HCT116 (cell line): ENCODE measurements around the gene SHCBP1L. TPM values are rescaled to one million over a fixed set of nuclear protein-coding genes. Genes with fewer than 3 reads are reported as not detected.

ENCODE experiments used
- ATAC-seq: fragments of 200-7000 bp; cut with Tn5 transposase; 2 replicates; pipeline ENCODE4 v1.9.1; 2020; ENCODE audit warnings: mild to moderate bottlenecking, moderate library complexity
- BruUV-seq: library from RNA; stranded (reverse); fragments of 400-500 nt; replicated peaks from 2 replicates; lab custom pipeline; 2021; lab: Mats Ljungman, UMichigan
- CTCF ChIA-PET: fragments of 300-600 bp; sonication (Branson Sonifier 250); formaldehyde crosslinking; loops from one replicate; lab custom pipeline; 2021; ENCODE audit warnings: antibody characterized with exemption; lab: Charles Lee
- POLR2A ChIA-PET: fragments of 300-600, 350-600 bp; sonication (Branson Sonifier 250); formaldehyde crosslinking; loops from one replicate; lab custom pipeline; 2021; ENCODE audit warnings: antibody characterized with exemption; lab: Charles Lee
- RAD21 ChIA-PET, 2 experiments: fragments of 300-600 bp; sonication (Branson Sonifier 250); formaldehyde crosslinking; loops; one replicate each; lab custom pipeline; 2023; ENCODE audit warnings: low total read pairs in 2 of 2; ENCODE audit not compliant: uncharacterized antibody in 2 of 2, unreplicated experiment in 2 of 2, low non-redundant PET in 1 of 2; lab: Charles Lee
- DNase-seq: peaks from one replicate; pipeline ENCODE4 v3.0.0-alpha.2; 2010; ENCODE audit warnings: low read depth, low spot score
- H2AFZ ChIP-seq: fragments of 200-600 bp; shearing (Covaris generic), sonication (generic); 2 replicates; pipeline ENCODE4 v1.6.1; 2017; ENCODE audit warnings: low read depth, mixed run types, mixed read lengths, antibody characterized with exemption, low read length; ENCODE audit not compliant: poor library complexity, severe bottlenecking
- H3K27ac ChIP-seq: 2 replicates; pipeline ENCODE4 v1.5.1; 2012; ENCODE audit warnings: low read depth, low read length
- H3K27me3 ChIP-seq: fragments of 200-600 bp; sonication (generic); 2 replicates; pipeline ENCODE4 v1.6.1; 2016; ENCODE audit warnings: mixed run types, low read length, mixed read lengths; ENCODE audit not compliant: insufficient read depth
- H3K36me3 ChIP-seq, 2 experiments: fragments of 200-500 bp in 1 of 2; fragments of 200-600 bp in 1 of 2; sonication (Bioruptor generic) in 1 of 2; sonication (generic) in 1 of 2; 2 replicates each; pipeline versions ENCODE4 v1.5.1 to v1.6.1; 2014 to 2016; ENCODE audit warnings: low read length in 2 of 2, inconsistent platforms in 1 of 2, mixed read lengths in 1 of 2, mixed run types in 1 of 2; ENCODE audit not compliant: insufficient read depth in 2 of 2, control insufficient read depth in 1 of 2
- H3K4me1 ChIP-seq, 2 experiments: fragments of 200-600 bp in 1 of 2; sonication (generic) in 1 of 2; 2 replicates each; pipeline versions ENCODE4 v1.5.1 to v1.6.1; 2012 to 2017; ENCODE audit warnings: low read length in 2 of 2, inconsistent platforms in 1 of 2, mild to moderate bottlenecking in 1 of 2, mixed read lengths in 1 of 2, mixed run types in 1 of 2, moderate library complexity in 1 of 2; ENCODE audit not compliant: insufficient read depth in 2 of 2, control insufficient read depth in 1 of 2
- H3K4me2 ChIP-seq: fragments of 200-600 bp; sonication (generic); 2 replicates; pipeline ENCODE4 v1.6.1; 2017; ENCODE audit warnings: mixed run types, low read length, mixed read lengths
- H3K4me3 ChIP-seq, 2 experiments: fragments of 200-600 bp in 1 of 2; sonication (generic) in 1 of 2; replicated peaks in 1 of 2; 2 replicates each; pipeline ENCODE4 v1.5.1; 2011 to 2016; ENCODE audit warnings: low read length in 2 of 2, control low read depth in 1 of 2, low read depth in 1 of 2, mild to moderate bottlenecking in 1 of 2, mixed read lengths in 1 of 2, mixed run types in 1 of 2
- H3K79me2 ChIP-seq: fragments of 200-600 bp; sonication (generic); 2 replicates; pipeline ENCODE4 v1.6.1; 2017; ENCODE audit warnings: mild to moderate bottlenecking, mixed run types, low read length, moderate library complexity, mixed read lengths; ENCODE audit not compliant: insufficient read depth
- H3K9ac ChIP-seq: fragments of 200-600 bp; sonication (generic); 2 replicates; pipeline ENCODE4 v1.6.1; 2016; ENCODE audit warnings: low read length, mixed read lengths
- H3K9me2 ChIP-seq: fragments of 200-600 bp; sonication (generic), shearing (Covaris generic); 2 replicates; pipeline ENCODE4 v1.6.1; 2017; ENCODE audit warnings: mixed run types, mild to moderate bottlenecking, moderate library complexity; ENCODE audit not compliant: insufficient read depth
- H3K9me3 ChIP-seq, 2 experiments: fragments of 200-500 bp in 1 of 2; fragments of 200-600 bp in 1 of 2; sonication (Bioruptor generic) in 1 of 2; sonication (generic) in 1 of 2; 2 replicates each; pipeline ENCODE4 v1.6.1; 2014 to 2017; ENCODE audit warnings: low read length in 2 of 2, mixed read lengths in 2 of 2, inconsistent platforms in 1 of 2, low read depth in 1 of 2, mild to moderate bottlenecking in 1 of 2, mixed run types in 1 of 2, moderate library complexity in 1 of 2; ENCODE audit not compliant: control insufficient read depth in 1 of 2, insufficient read depth in 1 of 2
- H4K20me1 ChIP-seq: fragments of 200-600 bp; sonication (generic), shearing (Covaris generic); 2 replicates; pipeline ENCODE4 v1.6.1; 2017; ENCODE audit warnings: mixed run types, mild to moderate bottlenecking, moderate library complexity; ENCODE audit not compliant: insufficient read depth
- CBX3 ChIP-seq: IDR thresholded peaks from 2 replicates; pipeline ENCODE4 v1.6.1; 2012; ENCODE audit warnings: low read depth
- EZH2 ChIP-seq: fragments of 200-600 bp; sonication (generic); IDR thresholded peaks from 2 replicates; pipeline ENCODE4 v1.6.1; 2017; ENCODE audit warnings: antibody characterized with exemption, mixed run types
- EZH2phosphoT487 ChIP-seq: fragments of 200-600 bp; IDR thresholded peaks from 2 replicates; pipeline ENCODE4 v1.6.1; 2018; ENCODE audit warnings: antibody characterized with exemption, borderline replicate concordance
- POLR2A ChIP-seq: IDR thresholded peaks from 2 replicates; pipeline ENCODE4 v1.7.0; 2011; ENCODE audit warnings: borderline replicate concordance; ENCODE audit not compliant: insufficient read depth, insufficient read length; ENCODE audit errors: extremely low read depth
- POLR2AphosphoS5 ChIP-seq: IDR thresholded peaks from 2 replicates; pipeline ENCODE4 v1.6.1; 2011; ENCODE audit warnings: mild to moderate bottlenecking, low read depth, low read length, moderate library complexity
- SP1 ChIP-seq: IDR thresholded peaks from 2 replicates; pipeline ENCODE4 v1.6.1; 2012; ENCODE audit warnings: low read depth
- TCF7L2 ChIP-seq: IDR thresholded peaks from 2 replicates; pipeline ENCODE4 v1.7.0; 2011; ENCODE audit warnings: borderline replicate concordance, inconsistent platforms; ENCODE audit not compliant: insufficient read depth, insufficient read length; ENCODE audit errors: extremely low read depth
- YY1 ChIP-seq: IDR thresholded peaks from 2 replicates; pipeline ENCODE4 v1.6.1; 2011; ENCODE audit warnings: low read length, low read depth, moderate library complexity, mild to moderate bottlenecking; ENCODE audit not compliant: insufficient replicate concordance; ENCODE audit errors: extremely low read depth
- ZFX ChIP-seq: fragments of 450-650 bp; IDR thresholded peaks from 2 replicates; pipeline ENCODE4 v1.6.1; 2017
- intact Hi-C: fragments of 100-400 bp; cut with micrococcal nuclease; formaldehyde crosslinking; loops from 2 replicates; pipeline ENCODE4 v1.10.0; 2022
- total RNA-seq: library from RNA; stranded (reverse); gene quantifications from one replicate; pipeline ENCODE4 v1.2.1, GENCODE V29; 2021; ENCODE audit not compliant: unreplicated experiment
- TF ChIP-seq, protein P1 (sequence below), 3 experiments: fragments of 200-600 bp in 1 of 3; sonication (generic) in 1 of 3; IDR thresholded peaks in 2 of 3; conservative IDR thresholded peaks in 1 of 3; 2 replicates each; pipeline ENCODE4 v1.5.1; 2012 to 2017; ENCODE audit warnings: low read depth in 2 of 3, low read length in 2 of 3, antibody characterized with exemption in 1 of 3, borderline replicate concordance in 1 of 3, control low read depth in 1 of 3, mild to moderate bottlenecking in 1 of 3, mixed read lengths in 1 of 3, mixed run types in 1 of 3, moderate library complexity in 1 of 3; ENCODE audit not compliant: insufficient read depth in 1 of 3
- TF ChIP-seq, protein P2 (sequence below): IDR thresholded peaks from 2 replicates; pipeline ENCODE4 v1.6.1; 2012; ENCODE audit warnings: low read depth
- TF ChIP-seq, protein P3 (sequence below): IDR thresholded peaks from 2 replicates; pipeline ENCODE4 v1.6.1; 2012

Gene SHCBP1L
- total RNA-seq, 1 experiment from 2014 or later = not detected

DNA sequence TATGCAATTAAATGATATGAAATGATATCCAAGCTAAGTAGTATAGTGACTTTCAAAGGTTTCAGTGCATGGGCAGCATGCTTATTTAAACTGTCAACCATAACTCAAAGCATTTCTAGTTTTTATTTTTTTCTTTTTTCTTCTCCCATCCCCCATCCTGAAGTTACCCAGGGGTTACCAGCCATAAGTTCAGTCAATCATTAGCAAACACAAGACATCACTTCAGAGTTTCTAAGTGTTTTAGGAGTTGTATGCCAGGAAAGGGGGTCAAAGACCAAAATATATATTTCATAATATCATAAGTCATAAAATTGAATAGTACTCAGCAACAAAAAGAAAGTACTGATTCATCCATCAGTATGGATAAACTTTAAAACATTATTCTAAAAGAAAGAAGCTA, 85.1 kb downstream of the SHCBP1L start:
- H3K27ac ChIP-seq = no peak overlapping the region
- H3K4me3 ChIP-seq = no peak overlapping the region
- intact Hi-C loops = no loop called here
- no peaks in the 10 kb centered on the region for H3K27me3 ChIP-seq
- TF ChIP-seq CBX3 = no peak
- no peak for TF ChIP-seq EZH2
- TF ChIP-seq, protein P1, sequence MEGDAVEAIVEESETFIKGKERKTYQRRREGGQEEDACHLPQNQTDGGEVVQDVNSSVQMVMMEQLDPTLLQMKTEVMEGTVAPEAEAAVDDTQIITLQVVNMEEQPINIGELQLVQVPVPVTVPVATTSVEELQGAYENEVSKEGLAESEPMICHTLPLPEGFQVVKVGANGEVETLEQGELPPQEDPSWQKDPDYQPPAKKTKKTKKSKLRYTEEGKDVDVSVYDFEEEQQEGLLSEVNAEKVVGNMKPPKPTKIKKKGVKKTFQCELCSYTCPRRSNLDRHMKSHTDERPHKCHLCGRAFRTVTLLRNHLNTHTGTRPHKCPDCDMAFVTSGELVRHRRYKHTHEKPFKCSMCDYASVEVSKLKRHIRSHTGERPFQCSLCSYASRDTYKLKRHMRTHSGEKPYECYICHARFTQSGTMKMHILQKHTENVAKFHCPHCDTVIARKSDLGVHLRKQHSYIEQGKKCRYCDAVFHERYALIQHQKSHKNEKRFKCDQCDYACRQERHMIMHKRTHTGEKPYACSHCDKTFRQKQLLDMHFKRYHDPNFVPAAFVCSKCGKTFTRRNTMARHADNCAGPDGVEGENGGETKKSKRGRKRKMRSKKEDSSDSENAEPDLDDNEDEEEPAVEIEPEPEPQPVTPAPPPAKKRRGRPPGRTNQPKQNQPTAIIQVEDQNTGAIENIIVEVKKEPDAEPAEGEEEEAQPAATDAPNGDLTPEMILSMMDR (IDR thresholded peaks at IDR 0.05 in 2 of 3, conservative IDR thresholded peaks at IDR 0.05 in 1 of 3; ENCODE audit: borderline replicate concordance in 1 of 3, insufficient read depth in 1 of 3, low read depth in 2 of 3, low read length in 2 of 3) = no peak
- no peak for TF ChIP-seq YY1
- no peak for TF ChIP-seq ZFX
- TF ChIP-seq TCF7L2 = no peak
- TF ChIP-seq POLR2AphosphoS5 = no peak
- TF ChIP-seq, protein P2, sequence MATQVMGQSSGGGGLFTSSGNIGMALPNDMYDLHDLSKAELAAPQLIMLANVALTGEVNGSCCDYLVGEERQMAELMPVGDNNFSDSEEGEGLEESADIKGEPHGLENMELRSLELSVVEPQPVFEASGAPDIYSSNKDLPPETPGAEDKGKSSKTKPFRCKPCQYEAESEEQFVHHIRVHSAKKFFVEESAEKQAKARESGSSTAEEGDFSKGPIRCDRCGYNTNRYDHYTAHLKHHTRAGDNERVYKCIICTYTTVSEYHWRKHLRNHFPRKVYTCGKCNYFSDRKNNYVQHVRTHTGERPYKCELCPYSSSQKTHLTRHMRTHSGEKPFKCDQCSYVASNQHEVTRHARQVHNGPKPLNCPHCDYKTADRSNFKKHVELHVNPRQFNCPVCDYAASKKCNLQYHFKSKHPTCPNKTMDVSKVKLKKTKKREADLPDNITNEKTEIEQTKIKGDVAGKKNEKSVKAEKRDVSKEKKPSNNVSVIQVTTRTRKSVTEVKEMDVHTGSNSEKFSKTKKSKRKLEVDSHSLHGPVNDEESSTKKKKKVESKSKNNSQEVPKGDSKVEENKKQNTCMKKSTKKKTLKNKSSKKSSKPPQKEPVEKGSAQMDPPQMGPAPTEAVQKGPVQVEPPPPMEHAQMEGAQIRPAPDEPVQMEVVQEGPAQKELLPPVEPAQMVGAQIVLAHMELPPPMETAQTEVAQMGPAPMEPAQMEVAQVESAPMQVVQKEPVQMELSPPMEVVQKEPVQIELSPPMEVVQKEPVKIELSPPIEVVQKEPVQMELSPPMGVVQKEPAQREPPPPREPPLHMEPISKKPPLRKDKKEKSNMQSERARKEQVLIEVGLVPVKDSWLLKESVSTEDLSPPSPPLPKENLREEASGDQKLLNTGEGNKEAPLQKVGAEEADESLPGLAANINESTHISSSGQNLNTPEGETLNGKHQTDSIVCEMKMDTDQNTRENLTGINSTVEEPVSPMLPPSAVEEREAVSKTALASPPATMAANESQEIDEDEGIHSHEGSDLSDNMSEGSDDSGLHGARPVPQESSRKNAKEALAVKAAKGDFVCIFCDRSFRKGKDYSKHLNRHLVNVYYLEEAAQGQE = no peak
- TF ChIP-seq POLR2A = no peak
- no peak for TF ChIP-seq SP1
- TF ChIP-seq EZH2phosphoT487 = no peak
- TF ChIP-seq, protein P3, sequence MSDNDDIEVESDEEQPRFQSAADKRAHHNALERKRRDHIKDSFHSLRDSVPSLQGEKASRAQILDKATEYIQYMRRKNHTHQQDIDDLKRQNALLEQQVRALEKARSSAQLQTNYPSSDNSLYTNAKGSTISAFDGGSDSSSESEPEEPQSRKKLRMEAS = no peak
- no TSS peak for BruUV-seq
- H3K9me3 ChIP-seq = no peaks in the 10 kb centered on the region
- H3K9me2 ChIP-seq = no peaks in the 10 kb centered on the region
- CTCF ChIA-PET = no interaction called here
- peaks cover 97% of the 10 kb centered on the region for H3K79me2 ChIP-seq
- H3K36me3 ChIP-seq = peaks cover 92 to 93% of the 10 kb centered on the region in 2 experiments
- peaks cover 22% of the 10 kb centered on the region; the same call in 1 of the 2 replicates for H4K20me1 ChIP-seq
- H3K4me2 ChIP-seq = no peak overlapping the region
- RAD21 ChIA-PET = no interaction called here
- H2AFZ ChIP-seq = no peak overlapping the region
- POLR2A ChIA-PET = no interaction called here
- H3K4me1 ChIP-seq = no peaks in the 10 kb centered on the region
- ATAC-seq = no peak
- no peak for DNase-seq
- H3K9ac ChIP-seq = no peak overlapping the region
